WTC11 (cell line): ENCODE data around the gene ANKS3. TPM values are rescaled to one million over a fixed set of nuclear protein-coding genes. Genes with fewer than 3 reads are reported as not detected.

Experiments used
- ATAC-seq: fragments of 200-7000 bp; cut with Tn5 transposase; 2 replicates; pipeline ENCODE4 v1.10.0; 2021; ENCODE audit warnings: mild to moderate bottlenecking, moderate library complexity
- CTCF ChIA-PET: fragments of 300-600 bp; sonication (Branson Sonifier 250); formaldehyde crosslinking; loops from one replicate; lab custom pipeline; 2021; ENCODE audit warnings: antibody characterized with exemption; lab: Charles Lee
- POLR2A ChIA-PET: fragments of 350-600 bp; sonication (Branson Sonifier 250); formaldehyde crosslinking; loops from one replicate; lab custom pipeline; 2021; ENCODE audit warnings: antibody characterized with exemption; lab: Charles Lee
- DNase-seq: peaks from one replicate; pipeline ENCODE4 v3.0.0; 2021; ENCODE audit warnings: low spot score
- H3K27ac Mint-ChIP-seq: 2 replicates; pipeline ENCODE4 v1.8.0; 2021; ENCODE audit warnings: mixed read lengths
- H3K27me3 Mint-ChIP-seq: 2 replicates; pipeline ENCODE4 v1.8.0; 2021; ENCODE audit warnings: low read depth, mild to moderate bottlenecking, moderate library complexity, mixed read lengths
- H3K36me3 Mint-ChIP-seq: 2 replicates; pipeline ENCODE4 v1.8.0; 2021; ENCODE audit warnings: mixed read lengths
- H3K4me1 Mint-ChIP-seq: 2 replicates; pipeline ENCODE4 v1.8.0; 2022; ENCODE audit warnings: mixed read lengths
- H3K4me3 Mint-ChIP-seq: 2 replicates; pipeline ENCODE4 v1.8.0; 2021; ENCODE audit warnings: mild to moderate bottlenecking, moderate library complexity, mixed read lengths
- H3K9me3 Mint-ChIP-seq: 2 replicates; pipeline ENCODE4 v1.8.0; 2021; ENCODE audit warnings: mixed read lengths
- CBFB ChIP-seq: sonication (generic); formaldehyde crosslinking; IDR thresholded peaks from 2 replicates; pipeline ENCODE4 v1.8.1; 2022; ENCODE audit warnings: mild to moderate bottlenecking, low read depth, missing genetic modification reagents
- FOXP1 ChIP-seq: sonication (generic); formaldehyde crosslinking; IDR thresholded peaks from 2 replicates; pipeline ENCODE4 v1.8.0; 2022; ENCODE audit warnings: missing genetic modification reagents, mild to moderate bottlenecking, moderate library complexity, borderline replicate concordance
- GRHL2 ChIP-seq: fragments of 250-450 bp; sonication (Bioruptor Pico); IDR thresholded peaks from 2 replicates; pipeline ENCODE4 v1.8.0; 2022; ENCODE audit warnings: mild to moderate bottlenecking, moderate library complexity; ENCODE audit not compliant: insufficient replicate concordance, severe bottlenecking
- JAZF1 ChIP-seq: fragments of 250-450 bp; sonication (Bioruptor Pico); IDR thresholded peaks from 2 replicates; pipeline ENCODE4 v1.9.0; 2021; ENCODE audit warnings: moderate library complexity, mild to moderate bottlenecking, inconsistent platforms
- KAT7 ChIP-seq: sonication (generic); formaldehyde crosslinking; IDR thresholded peaks from 2 replicates; pipeline ENCODE4 v1.8.1; 2023; ENCODE audit warnings: missing genetic modification reagents, mild to moderate bottlenecking, borderline replicate concordance
- PRRX2 ChIP-seq: fragments of 250-450 bp; sonication (Bioruptor Pico); IDR thresholded peaks from 2 replicates; pipeline ENCODE4 v1.8.0; 2021; ENCODE audit warnings: mild to moderate bottlenecking
- RORB ChIP-seq: fragments of 250-450 bp; sonication (Bioruptor Pico); IDR thresholded peaks from 2 replicates; pipeline ENCODE4 v1.9.0; 2021; ENCODE audit warnings: mild to moderate bottlenecking
- SP1 ChIP-seq: sonication (generic); formaldehyde crosslinking; conservative IDR thresholded peaks from 2 replicates; pipeline ENCODE4 v1.8.1; 2022; ENCODE audit warnings: missing genetic modification reagents
- TP53 ChIP-seq: sonication (generic); formaldehyde crosslinking; IDR thresholded peaks from 2 replicates; pipeline ENCODE4 v1.8.1; 2023; ENCODE audit warnings: mild to moderate bottlenecking, missing genetic modification reagents
- ZBTB21 ChIP-seq: sonication (generic); formaldehyde crosslinking; IDR thresholded peaks from 2 replicates; pipeline ENCODE4 v1.8.1; 2023; ENCODE audit warnings: mild to moderate bottlenecking, missing genetic modification reagents, borderline replicate concordance
- ZNF138 ChIP-seq: sonication (generic); formaldehyde crosslinking; conservative IDR thresholded peaks from 2 replicates; pipeline ENCODE4 v1.8.1; 2022; ENCODE audit warnings: mild to moderate bottlenecking, moderate library complexity, missing genetic modification reagents
- ZNF317 ChIP-seq: sonication (generic); formaldehyde crosslinking; IDR thresholded peaks from 2 replicates; pipeline ENCODE4 v1.8.1; 2023; ENCODE audit warnings: low read depth, mild to moderate bottlenecking, moderate library complexity, missing genetic modification reagents, borderline replicate concordance
- total RNA-seq: library from RNA; stranded (reverse); gene quantifications from 3 replicates; pipeline ENCODE4 v1.2.3, GENCODE V29; 2021
- TF ChIP-seq, protein P1 (sequence below): fragments of 250-450 bp; sonication (Bioruptor Pico); conservative IDR thresholded peaks from 2 replicates; pipeline ENCODE4 v1.9.0; 2021; ENCODE audit warnings: mild to moderate bottlenecking
- TF ChIP-seq, protein P2 (sequence below): fragments of 250-450 bp; sonication (Bioruptor Pico); IDR thresholded peaks from 2 replicates; pipeline ENCODE4 v1.9.0; 2021; ENCODE audit warnings: mild to moderate bottlenecking
- TF ChIP-seq, protein P3 (sequence below): sonication (generic); formaldehyde crosslinking; IDR thresholded peaks from 2 replicates; pipeline ENCODE4 v1.8.1; 2022; ENCODE audit warnings: mild to moderate bottlenecking, moderate library complexity, missing genetic modification reagents
- TF ChIP-seq, protein P4 (sequence below): sonication (generic); formaldehyde crosslinking; IDR thresholded peaks from 2 replicates; pipeline ENCODE4 v1.8.0; 2022; ENCODE audit warnings: missing genetic modification reagents
- TF ChIP-seq, protein P5 (sequence below): sonication (generic); formaldehyde crosslinking; IDR thresholded peaks from 2 replicates; pipeline ENCODE4 v1.8.0; 2022; ENCODE audit warnings: mild to moderate bottlenecking, missing genetic modification reagents
- TF ChIP-seq, protein P6 (sequence below): fragments of 250-450 bp; sonication (Bioruptor Pico); IDR thresholded peaks from 2 replicates; pipeline ENCODE4 v1.9.0; 2021; ENCODE audit warnings: mild to moderate bottlenecking, borderline replicate concordance
- TF ChIP-seq, protein P7 (sequence below): sonication (generic); formaldehyde crosslinking; IDR thresholded peaks from 2 replicates; pipeline ENCODE4 v1.8.0; 2022; ENCODE audit warnings: mild to moderate bottlenecking, missing genetic modification reagents

ANKS3 gene
- total RNA-seq, 1 experiment from 2014 or later = 35.6 TPM

DNA sequence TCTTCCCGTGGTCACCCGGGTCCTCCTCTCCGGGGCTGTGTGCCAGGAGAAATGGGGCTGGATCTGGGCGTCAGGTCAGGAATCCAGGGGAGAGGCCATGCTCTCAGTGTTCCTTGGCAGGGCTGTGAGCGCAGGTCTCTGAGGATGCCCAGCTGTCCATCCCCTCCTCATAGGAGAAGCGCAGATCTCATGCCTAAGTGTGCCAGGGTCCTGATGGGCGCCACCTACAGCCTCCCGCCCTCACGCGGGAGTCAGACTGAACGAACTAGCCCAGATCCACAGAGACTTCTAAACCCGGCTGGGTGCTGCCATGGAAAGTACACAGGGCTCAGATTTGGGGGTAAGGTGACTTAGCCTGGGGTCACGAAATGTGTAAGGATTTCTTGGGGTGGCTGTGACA is 85.2 kb downstream of the ANKS3 start:
- CTCF ChIA-PET = interaction anchor here (1.8 to 2.8 kb wide), 4 partner anchors 11 to 131 kb away, joined by 15 to 19 read pairs (median 18); no protein-coding TSS in a partner anchor
- no peaks in the 10 kb centered on the region for H3K4me1 Mint-ChIP-seq
- H3K27me3 Mint-ChIP-seq = no peaks in the 10 kb centered on the region; the same call in 1 of the 2 replicates
- peaks cover 10% of the 10 kb centered on the region for H3K36me3 Mint-ChIP-seq
- TF ChIP-seq, protein P1, sequence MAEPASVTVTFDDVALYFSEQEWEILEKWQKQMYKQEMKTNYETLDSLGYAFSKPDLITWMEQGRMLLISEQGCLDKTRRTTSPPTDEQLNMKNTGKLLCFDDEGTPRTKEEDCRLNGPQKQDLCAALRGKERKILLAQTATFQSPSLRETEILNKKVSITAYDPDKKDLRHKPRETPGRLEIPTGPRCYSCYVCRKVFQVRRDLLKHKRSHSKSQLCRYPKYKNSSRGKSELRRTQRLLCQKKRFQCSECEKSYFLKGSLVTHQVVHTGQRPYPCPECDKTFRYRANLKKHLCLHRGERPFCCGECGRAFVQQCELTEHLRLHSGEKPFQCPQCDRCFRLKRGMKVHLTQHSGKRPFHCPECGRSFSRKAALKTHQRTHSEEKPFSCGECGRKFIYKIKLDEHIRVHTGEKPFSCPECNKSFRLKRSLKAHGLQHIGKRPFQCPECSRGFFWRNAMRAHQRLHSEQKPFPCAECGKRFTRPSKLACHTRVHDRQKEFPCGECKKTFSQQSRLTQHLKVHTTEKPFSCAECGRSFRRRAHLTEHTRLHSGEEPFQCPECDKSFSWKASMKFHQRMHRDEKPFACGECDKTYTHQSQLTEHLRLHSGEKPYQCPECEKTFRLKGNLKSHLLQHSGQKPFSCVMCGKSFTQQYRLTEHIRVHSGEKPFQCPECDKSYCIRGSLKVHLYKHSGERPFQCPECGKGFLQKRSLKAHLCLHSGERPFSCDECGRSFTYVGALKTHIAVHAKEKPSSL = no peak
- TF ChIP-seq, protein P2, sequence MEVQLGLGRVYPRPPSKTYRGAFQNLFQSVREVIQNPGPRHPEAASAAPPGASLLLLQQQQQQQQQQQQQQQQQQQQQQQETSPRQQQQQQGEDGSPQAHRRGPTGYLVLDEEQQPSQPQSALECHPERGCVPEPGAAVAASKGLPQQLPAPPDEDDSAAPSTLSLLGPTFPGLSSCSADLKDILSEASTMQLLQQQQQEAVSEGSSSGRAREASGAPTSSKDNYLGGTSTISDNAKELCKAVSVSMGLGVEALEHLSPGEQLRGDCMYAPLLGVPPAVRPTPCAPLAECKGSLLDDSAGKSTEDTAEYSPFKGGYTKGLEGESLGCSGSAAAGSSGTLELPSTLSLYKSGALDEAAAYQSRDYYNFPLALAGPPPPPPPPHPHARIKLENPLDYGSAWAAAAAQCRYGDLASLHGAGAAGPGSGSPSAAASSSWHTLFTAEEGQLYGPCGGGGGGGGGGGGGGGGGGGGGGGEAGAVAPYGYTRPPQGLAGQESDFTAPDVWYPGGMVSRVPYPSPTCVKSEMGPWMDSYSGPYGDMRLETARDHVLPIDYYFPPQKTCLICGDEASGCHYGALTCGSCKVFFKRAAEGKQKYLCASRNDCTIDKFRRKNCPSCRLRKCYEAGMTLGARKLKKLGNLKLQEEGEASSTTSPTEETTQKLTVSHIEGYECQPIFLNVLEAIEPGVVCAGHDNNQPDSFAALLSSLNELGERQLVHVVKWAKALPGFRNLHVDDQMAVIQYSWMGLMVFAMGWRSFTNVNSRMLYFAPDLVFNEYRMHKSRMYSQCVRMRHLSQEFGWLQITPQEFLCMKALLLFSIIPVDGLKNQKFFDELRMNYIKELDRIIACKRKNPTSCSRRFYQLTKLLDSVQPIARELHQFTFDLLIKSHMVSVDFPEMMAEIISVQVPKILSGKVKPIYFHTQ (CRISPR knock-in tag) = no peak
- TF ChIP-seq, protein P3, sequence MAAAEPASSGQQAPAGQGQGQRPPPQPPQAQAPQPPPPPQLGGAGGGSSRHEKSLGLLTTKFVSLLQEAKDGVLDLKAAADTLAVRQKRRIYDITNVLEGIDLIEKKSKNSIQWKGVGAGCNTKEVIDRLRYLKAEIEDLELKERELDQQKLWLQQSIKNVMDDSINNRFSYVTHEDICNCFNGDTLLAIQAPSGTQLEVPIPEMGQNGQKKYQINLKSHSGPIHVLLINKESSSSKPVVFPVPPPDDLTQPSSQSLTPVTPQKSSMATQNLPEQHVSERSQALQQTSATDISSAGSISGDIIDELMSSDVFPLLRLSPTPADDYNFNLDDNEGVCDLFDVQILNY (CRISPR knock-in tag) = no peak
- TF ChIP-seq, protein P4, sequence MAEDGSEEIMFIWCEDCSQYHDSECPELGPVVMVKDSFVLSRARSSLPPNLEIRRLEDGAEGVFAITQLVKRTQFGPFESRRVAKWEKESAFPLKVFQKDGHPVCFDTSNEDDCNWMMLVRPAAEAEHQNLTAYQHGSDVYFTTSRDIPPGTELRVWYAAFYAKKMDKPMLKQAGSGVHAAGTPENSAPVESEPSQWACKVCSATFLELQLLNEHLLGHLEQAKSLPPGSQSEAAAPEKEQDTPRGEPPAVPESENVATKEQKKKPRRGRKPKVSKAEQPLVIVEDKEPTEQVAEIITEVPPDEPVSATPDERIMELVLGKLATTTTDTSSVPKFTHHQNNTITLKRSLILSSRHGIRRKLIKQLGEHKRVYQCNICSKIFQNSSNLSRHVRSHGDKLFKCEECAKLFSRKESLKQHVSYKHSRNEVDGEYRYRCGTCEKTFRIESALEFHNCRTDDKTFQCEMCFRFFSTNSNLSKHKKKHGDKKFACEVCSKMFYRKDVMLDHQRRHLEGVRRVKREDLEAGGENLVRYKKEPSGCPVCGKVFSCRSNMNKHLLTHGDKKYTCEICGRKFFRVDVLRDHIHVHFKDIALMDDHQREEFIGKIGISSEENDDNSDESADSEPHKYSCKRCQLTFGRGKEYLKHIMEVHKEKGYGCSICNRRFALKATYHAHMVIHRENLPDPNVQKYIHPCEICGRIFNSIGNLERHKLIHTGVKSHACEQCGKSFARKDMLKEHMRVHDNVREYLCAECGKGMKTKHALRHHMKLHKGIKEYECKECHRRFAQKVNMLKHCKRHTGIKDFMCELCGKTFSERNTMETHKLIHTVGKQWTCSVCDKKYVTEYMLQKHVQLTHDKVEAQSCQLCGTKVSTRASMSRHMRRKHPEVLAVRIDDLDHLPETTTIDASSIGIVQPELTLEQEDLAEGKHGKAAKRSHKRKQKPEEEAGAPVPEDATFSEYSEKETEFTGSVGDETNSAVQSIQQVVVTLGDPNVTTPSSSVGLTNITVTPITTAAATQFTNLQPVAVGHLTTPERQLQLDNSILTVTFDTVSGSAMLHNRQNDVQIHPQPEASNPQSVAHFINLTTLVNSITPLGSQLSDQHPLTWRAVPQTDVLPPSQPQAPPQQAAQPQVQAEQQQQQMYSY = no peak
- no peak for TF ChIP-seq PRRX2 (CRISPR knock-in tag)
- TF ChIP-seq, protein P5, sequence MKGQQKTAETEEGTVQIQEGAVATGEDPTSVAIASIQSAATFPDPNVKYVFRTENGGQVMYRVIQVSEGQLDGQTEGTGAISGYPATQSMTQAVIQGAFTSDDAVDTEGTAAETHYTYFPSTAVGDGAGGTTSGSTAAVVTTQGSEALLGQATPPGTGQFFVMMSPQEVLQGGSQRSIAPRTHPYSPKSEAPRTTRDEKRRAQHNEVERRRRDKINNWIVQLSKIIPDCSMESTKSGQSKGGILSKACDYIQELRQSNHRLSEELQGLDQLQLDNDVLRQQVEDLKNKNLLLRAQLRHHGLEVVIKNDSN (CRISPR knock-in tag) = no peak
- no peak for TF ChIP-seq SP1 (CRISPR knock-in tag)
- TF ChIP-seq ZNF138 (CRISPR knock-in tag) = no peak
- TF ChIP-seq FOXP1 = no peak
- no peak for TF ChIP-seq CBFB (CRISPR knock-in tag)
- no peak for TF ChIP-seq ZBTB21 (CRISPR knock-in tag)
- no peak for TF ChIP-seq JAZF1 (CRISPR knock-in tag)
- TF ChIP-seq ZNF317 (CRISPR knock-in tag) = no peak
- TF ChIP-seq, all 79 proteins: peak for 0
- Mint-ChIP-seq H3K9me3 (no peaks in the 10 kb centered on the region), H3K4me3 (no peak overlapping the region), H3K27ac (no peak overlapping the region; the same call in 1 of the 2 replicates)
- ATAC-seq = no peak
- POLR2A ChIA-PET = no interaction called here
- no peak for DNase-seq

DNA sequence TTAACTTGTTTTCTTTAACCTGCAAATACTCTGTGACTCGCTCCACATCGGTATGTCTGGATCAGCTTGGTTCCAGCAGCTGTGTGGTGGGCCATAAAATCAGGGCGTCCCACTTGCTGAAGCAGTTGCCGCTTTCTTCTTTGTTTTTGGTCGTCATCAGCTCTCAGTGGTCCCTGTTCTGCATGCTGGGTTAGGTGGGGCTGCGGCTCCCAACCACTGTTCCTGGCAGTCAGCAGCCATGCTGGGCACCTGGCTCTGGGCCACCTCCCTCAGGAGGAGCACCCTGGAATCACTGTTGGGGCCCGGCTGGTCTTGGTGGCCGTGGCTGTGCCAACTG is 86.5 kb downstream of the ANKS3 start:
- no peaks in the 10 kb centered on the region for H3K4me1 Mint-ChIP-seq
- DNase-seq (no peak), ATAC-seq (no peak)
- peak overlapping the region; percentile 83 for H3K27ac Mint-ChIP-seq
- peaks cover 6% of the 10 kb centered on the region for H3K36me3 Mint-ChIP-seq
- H3K9me3 Mint-ChIP-seq = no peaks in the 10 kb centered on the region
- CTCF ChIA-PET = no interaction called here
- H3K4me3 Mint-ChIP-seq = no peak overlapping the region
- POLR2A ChIA-PET = no interaction called here
- H3K27me3 Mint-ChIP-seq = no peaks in the 10 kb centered on the region; the same call in 1 of the 2 replicates
- no peak for TF ChIP-seq TP53
- TF ChIP-seq, protein P6, sequence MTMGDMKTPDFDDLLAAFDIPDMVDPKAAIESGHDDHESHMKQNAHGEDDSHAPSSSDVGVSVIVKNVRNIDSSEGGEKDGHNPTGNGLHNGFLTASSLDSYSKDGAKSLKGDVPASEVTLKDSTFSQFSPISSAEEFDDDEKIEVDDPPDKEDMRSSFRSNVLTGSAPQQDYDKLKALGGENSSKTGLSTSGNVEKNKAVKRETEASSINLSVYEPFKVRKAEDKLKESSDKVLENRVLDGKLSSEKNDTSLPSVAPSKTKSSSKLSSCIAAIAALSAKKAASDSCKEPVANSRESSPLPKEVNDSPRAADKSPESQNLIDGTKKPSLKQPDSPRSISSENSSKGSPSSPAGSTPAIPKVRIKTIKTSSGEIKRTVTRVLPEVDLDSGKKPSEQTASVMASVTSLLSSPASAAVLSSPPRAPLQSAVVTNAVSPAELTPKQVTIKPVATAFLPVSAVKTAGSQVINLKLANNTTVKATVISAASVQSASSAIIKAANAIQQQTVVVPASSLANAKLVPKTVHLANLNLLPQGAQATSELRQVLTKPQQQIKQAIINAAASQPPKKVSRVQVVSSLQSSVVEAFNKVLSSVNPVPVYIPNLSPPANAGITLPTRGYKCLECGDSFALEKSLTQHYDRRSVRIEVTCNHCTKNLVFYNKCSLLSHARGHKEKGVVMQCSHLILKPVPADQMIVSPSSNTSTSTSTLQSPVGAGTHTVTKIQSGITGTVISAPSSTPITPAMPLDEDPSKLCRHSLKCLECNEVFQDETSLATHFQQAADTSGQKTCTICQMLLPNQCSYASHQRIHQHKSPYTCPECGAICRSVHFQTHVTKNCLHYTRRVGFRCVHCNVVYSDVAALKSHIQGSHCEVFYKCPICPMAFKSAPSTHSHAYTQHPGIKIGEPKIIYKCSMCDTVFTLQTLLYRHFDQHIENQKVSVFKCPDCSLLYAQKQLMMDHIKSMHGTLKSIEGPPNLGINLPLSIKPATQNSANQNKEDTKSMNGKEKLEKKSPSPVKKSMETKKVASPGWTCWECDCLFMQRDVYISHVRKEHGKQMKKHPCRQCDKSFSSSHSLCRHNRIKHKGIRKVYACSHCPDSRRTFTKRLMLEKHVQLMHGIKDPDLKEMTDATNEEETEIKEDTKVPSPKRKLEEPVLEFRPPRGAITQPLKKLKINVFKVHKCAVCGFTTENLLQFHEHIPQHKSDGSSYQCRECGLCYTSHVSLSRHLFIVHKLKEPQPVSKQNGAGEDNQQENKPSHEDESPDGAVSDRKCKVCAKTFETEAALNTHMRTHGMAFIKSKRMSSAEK (CRISPR knock-in tag) = no peak
- TF ChIP-seq KAT7 (CRISPR knock-in tag) = no peak
- TF ChIP-seq ZNF317 (CRISPR knock-in tag) = no peak
- TF ChIP-seq GRHL2 (CRISPR knock-in tag) = no peak
- TF ChIP-seq, protein P7, sequence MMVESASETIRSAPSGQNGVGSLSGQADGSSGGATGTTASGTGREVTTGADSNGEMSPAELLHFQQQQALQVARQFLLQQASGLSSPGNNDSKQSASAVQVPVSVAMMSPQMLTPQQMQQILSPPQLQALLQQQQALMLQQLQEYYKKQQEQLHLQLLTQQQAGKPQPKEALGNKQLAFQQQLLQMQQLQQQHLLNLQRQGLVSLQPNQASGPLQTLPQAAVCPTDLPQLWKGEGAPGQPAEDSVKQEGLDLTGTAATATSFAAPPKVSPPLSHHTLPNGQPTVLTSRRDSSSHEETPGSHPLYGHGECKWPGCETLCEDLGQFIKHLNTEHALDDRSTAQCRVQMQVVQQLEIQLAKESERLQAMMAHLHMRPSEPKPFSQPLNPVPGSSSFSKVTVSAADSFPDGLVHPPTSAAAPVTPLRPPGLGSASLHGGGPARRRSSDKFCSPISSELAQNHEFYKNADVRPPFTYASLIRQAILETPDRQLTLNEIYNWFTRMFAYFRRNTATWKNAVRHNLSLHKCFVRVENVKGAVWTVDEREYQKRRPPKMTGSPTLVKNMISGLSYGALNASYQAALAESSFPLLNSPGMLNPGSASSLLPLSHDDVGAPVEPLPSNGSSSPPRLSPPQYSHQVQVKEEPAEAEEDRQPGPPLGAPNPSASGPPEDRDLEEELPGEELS = no peak
- TF ChIP-seq RORB (CRISPR knock-in tag) = no peak
